ENCODE results near the gene DYSF. TPM values are rescaled to one million over a fixed set of nuclear protein-coding genes. Genes with fewer than 3 reads are reported as not detected.

The DYSF gene
- total RNA-seq, 4 donors from 2014 or later = 3.7 to 18.7 (median 10.6) TPM

DNA sequence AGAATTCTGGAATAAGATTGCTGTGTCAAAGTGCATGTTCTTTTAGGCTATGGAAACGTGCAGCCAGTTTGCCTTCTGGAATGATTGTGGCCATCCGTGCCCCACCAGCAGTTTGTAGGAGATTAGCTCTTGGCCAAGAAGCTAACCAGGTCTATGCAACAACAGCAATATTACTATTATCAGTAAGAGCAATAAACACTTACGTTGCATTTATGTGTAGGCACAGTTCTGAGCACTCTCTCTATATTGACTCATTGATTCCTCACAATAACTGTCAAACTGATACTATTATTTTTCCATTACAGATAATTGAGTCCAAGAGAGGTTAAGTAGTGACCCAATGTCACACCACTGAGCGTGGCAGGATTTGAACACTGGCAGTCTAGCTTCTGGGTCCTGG, 186.4 kb downstream of the DYSF start:
- Histone ChIP-seq H3K27me3 (no peaks in the 10 kb centered on the region), H3K36me3 (no peaks in the 10 kb centered on the region), H3K4me3 (no peak overlapping the region), H3K4me1 (no peaks in the 10 kb centered on the region), H3K27ac (no peak overlapping the region), H3K9me3 (no peaks in the 10 kb centered on the region)
- in situ Hi-C loops (cut with MboI; ENCODE audit: low pct_ligation_motif_present in 1 of 4, low pct_unique_long_range_greater_than_20kb in 1 of 4, low sequenced_read_pairs in 3 of 4) = no loop called here
- 78 to 89% methylated on average over 3 to 4 of the region's 4 CpGs for WGBS, 2 donors (ENCODE audit: low coverage in 1 of 2)
- intact Hi-C loops (cut with DNase I; ENCODE audit: low total_unique reads) = no loop called here
- no peak for DNase-seq
- TF ChIP-seq EP300 (IDR thresholded peaks at IDR 0.05; ENCODE audit: low read depth) = no peak
- TF ChIP-seq POLR2A (IDR thresholded peaks at IDR 0.05) = no peak
- TF ChIP-seq POLR2AphosphoS5 (IDR thresholded peaks at IDR 0.05) = no peak
- TF ChIP-seq CTCF (IDR thresholded peaks at IDR 0.05) = no peak

GRCh38 chr2:71640489-71640888, 187.1 kb downstream of the DYSF start:
- H3K4me3 ChIP-seq = no peak overlapping the region
- intact Hi-C loops (cut with DNase I; ENCODE audit: low total_unique reads) (no loop called here), in situ Hi-C loops (cut with MboI; ENCODE audit: low pct_ligation_motif_present in 1 of 4, low pct_unique_long_range_greater_than_20kb in 1 of 4, low sequenced_read_pairs in 3 of 4) (no loop called here)
- no peaks in the 10 kb centered on the region for H3K36me3 ChIP-seq
- WGBS, 2 donors (ENCODE audit: low coverage in 1 of 2) = 76 to 85% methylated on average over 4 to 5 of the region's 5 CpGs
- H3K9me3 ChIP-seq = no peaks in the 10 kb centered on the region
- H3K27me3 ChIP-seq = no peaks in the 10 kb centered on the region
- TF ChIP-seq CTCF (IDR thresholded peaks at IDR 0.05) (no peak), POLR2A (IDR thresholded peaks at IDR 0.05) (no peak), EP300 (IDR thresholded peaks at IDR 0.05; ENCODE audit: low read depth) (no peak), POLR2AphosphoS5 (IDR thresholded peaks at IDR 0.05) (no peak)
- no peak for DNase-seq
- H3K4me1 ChIP-seq = no peaks in the 10 kb centered on the region
- H3K27ac ChIP-seq = no peak overlapping the region

GRCh38 chr2:71643674-71644357, 190.5 kb downstream of the DYSF start:
- no peak overlapping the region for H3K4me3 ChIP-seq
- H3K27ac ChIP-seq = no peak overlapping the region
- H3K9me3 ChIP-seq = no peaks in the 10 kb centered on the region
- H3K27me3 ChIP-seq = no peaks in the 10 kb centered on the region
- 92% methylated on average over 13 of the region's 13 CpGs; no CpG with 5 or more reads in 1 of the 2 donors for WGBS, 2 donors (ENCODE audit: low coverage in 1 of 2)
- H3K36me3 ChIP-seq = no peaks in the 10 kb centered on the region
- in situ Hi-C loops (cut with MboI; ENCODE audit: low pct_ligation_motif_present in 1 of 4, low pct_unique_long_range_greater_than_20kb in 1 of 4, low sequenced_read_pairs in 3 of 4) (no loop called here), intact Hi-C loops (cut with DNase I; ENCODE audit: low total_unique reads) (no loop called here)
- no peak for TF ChIP-seq CTCF (IDR thresholded peaks at IDR 0.05)
- no peak for TF ChIP-seq POLR2A (IDR thresholded peaks at IDR 0.05)
- DNase-seq = no peak
- no peaks in the 10 kb centered on the region for H3K4me1 ChIP-seq

- no peaks in the 10 kb centered on the region for H3K27me3 ChIP-seq
- DNase-seq = no peak
- no peaks in the 10 kb centered on the region for H3K36me3 ChIP-seq
- TF ChIP-seq EP300 (IDR thresholded peaks at IDR 0.05; ENCODE audit: low read depth) (no peak), POLR2A (IDR thresholded peaks at IDR 0.05) (no peak), CTCF (IDR thresholded peaks at IDR 0.05) (no peak), POLR2AphosphoS5 (IDR thresholded peaks at IDR 0.05) (no peak)
- H3K4me3 ChIP-seq = no peak overlapping the region
- intact Hi-C loops (cut with DNase I; ENCODE audit: low total_unique reads) = no loop called here
- H3K9me3 ChIP-seq = no peaks in the 10 kb centered on the region
- no peaks in the 10 kb centered on the region for H3K4me1 ChIP-seq
- 64% methylated on average over 4 of the region's 4 CpGs; no CpG with 5 or more reads in 1 of the 2 donors for WGBS, 2 donors (ENCODE audit: low coverage in 1 of 2)
- in situ Hi-C loops (cut with MboI; ENCODE audit: low pct_ligation_motif_present in 1 of 4, low pct_unique_long_range_greater_than_20kb in 1 of 4, low sequenced_read_pairs in 3 of 4) = no loop called here
- no peak overlapping the region for H3K27ac ChIP-seq
These were observed 192.7 kb downstream of the DYSF start for GRCh38 chr2:71646028-71646427.

All from transverse colon (tissue), 4 donors.